K562 (cell line): Measurements from ENCODE around the gene MAGEB10.

Source experiments
- ATF2 ChIP-seq: sonication (generic); formaldehyde crosslinking; IDR thresholded peaks from 2 replicates; pipeline ENCODE4 v1.8.1; 2022; ENCODE audit warnings: missing genetic modification reagents
- CC2D1A ChIP-seq: fragments of 450-650 bp; IDR thresholded peaks from 2 replicates; pipeline ENCODE4 v1.6.1; 2017; ENCODE audit warnings: mild to moderate bottlenecking
- CTCF ChIP-seq, 3 experiments: IDR thresholded peaks in 2 of 3; conservative IDR thresholded peaks in 1 of 3; 2 replicates each; pipeline ENCODE4 v1.5.1; 2011 to 2012; ENCODE audit warnings: low read length in 3 of 3, mild to moderate bottlenecking in 3 of 3, control low read depth in 2 of 3, improper control_type of control experiment in 1 of 3, inconsistent platforms in 1 of 3, low read depth in 1 of 3, mixed read lengths in 1 of 3, moderate library complexity in 1 of 3; ENCODE audit not compliant: insufficient read depth in 2 of 3
- FOXK2 ChIP-seq, 2 experiments: fragments of 450-650 bp; IDR thresholded peaks in 1 of 2; conservative IDR thresholded peaks in 1 of 2; 2 replicates each; pipeline ENCODE4 v1.6.1; 2016; ENCODE audit warnings: low read depth in 2 of 2, mild to moderate bottlenecking in 1 of 2
- GTF2B ChIP-seq: IDR thresholded peaks from 2 replicates; pipeline ENCODE4 v1.6.1; 2011; ENCODE audit not compliant: insufficient read length; ENCODE audit errors: extremely low read depth
- HMGN3 ChIP-seq: IDR thresholded peaks from 2 replicates; pipeline ENCODE4 v1.6.1; 2011; ENCODE audit warnings: borderline replicate concordance, low read depth, mild to moderate bottlenecking, mixed read lengths, low read length; ENCODE audit not compliant: insufficient read length; ENCODE audit errors: extremely low read depth
- MAX ChIP-seq: sonication (generic); formaldehyde crosslinking; IDR thresholded peaks from 2 replicates; pipeline ENCODE4 v1.9.0; 2022; ENCODE audit warnings: mild to moderate bottlenecking, missing genetic modification reagents
- NR0B1 ChIP-seq: fragments of 450-650 bp; IDR thresholded peaks from one replicate; pipeline ENCODE4 v1.6.1; 2018; ENCODE audit warnings: mild to moderate bottlenecking, moderate library complexity; ENCODE audit not compliant: partially characterized antibody
- SMAD3 ChIP-seq: fragments of 450-650 bp; formaldehyde crosslinking; conservative IDR thresholded peaks from 2 replicates; pipeline ENCODE4 v1.4.0; 2020; ENCODE audit warnings: mild to moderate bottlenecking
- TAF1 ChIP-seq: IDR thresholded peaks from 2 replicates; pipeline ENCODE4 v1.6.1; 2011; ENCODE audit warnings: mild to moderate bottlenecking, low read length, moderate library complexity; ENCODE audit not compliant: insufficient read depth, control insufficient read depth, severe bottlenecking; ENCODE audit errors: extremely low read depth
- ZNF212 ChIP-seq: fragments of 450-650 bp; formaldehyde crosslinking; IDR thresholded peaks from 2 replicates; pipeline ENCODE4 v1.4.0; 2020; ENCODE audit warnings: mild to moderate bottlenecking
- ZNF274 ChIP-seq: IDR thresholded peaks from 2 replicates; pipeline ENCODE4 v1.6.1; 2011; ENCODE audit warnings: low read depth, mild to moderate bottlenecking, low read length, moderate library complexity, borderline replicate concordance

- TF ChIP-seq HMGN3 (no peak), CTCF (IDR thresholded peaks at IDR 0.05 in 2 of 3, conservative IDR thresholded peaks at IDR 0.05 in 1 of 3; ENCODE audit: insufficient read depth in 2 of 3, low read depth in 1 of 3, low read length in 3 of 3) (no peak), TAF1 (no peak), MAX (CRISPR knock-in tag) (no peak), SMAD3 (CRISPR knock-in tag) (no peak), ATF2 (no peak), ZNF212 (CRISPR knock-in tag) (no peak), CC2D1A (no peak), NR0B1 (no peak), GTF2B (no peak), FOXK2 (conservative IDR thresholded peaks at IDR 0.05 in 1 of 2, IDR thresholded peaks at IDR 0.05 in 1 of 2; ENCODE audit: low read depth in 2 of 2) (no peak), ZNF274 (no peak)
Observed at GRCh38 chrX:27808226-27808625, 436 bp downstream of the MAGEB10 start.
